Smooth muscle cell (in vitro differentiated cells): Measurements from ENCODE around the gene AKAP13. TPM values are rescaled to one million over a fixed set of nuclear protein-coding genes. Genes with fewer than 3 reads are reported as not detected.

Experiments
- DNase-seq: peaks from one replicate; lab custom pipeline; 2025; ENCODE audit not compliant: unreplicated experiment; lab: John Stamatoyannopoulos, UW
- H2AFZ ChIP-seq: fragments of 200-600 bp; sonication (generic); 2 replicates; pipeline ENCODE4 v1.6.0; 2016; ENCODE audit warnings: antibody characterized with exemption, low read depth, mild to moderate bottlenecking
- H3F3A ChIP-seq: fragments of 200-600 bp; sonication (generic); 2 replicates; pipeline ENCODE4 v1.6.0; 2017; ENCODE audit warnings: antibody characterized with exemption, low read depth
- H3K27ac ChIP-seq: fragments of 200-600 bp; sonication (generic); 2 replicates; pipeline ENCODE4 v1.5.1; 2016; ENCODE audit warnings: low read depth, mild to moderate bottlenecking
- H3K27me3 ChIP-seq: fragments of 200-600 bp; sonication (generic); 2 replicates; pipeline ENCODE4 v1.6.1; 2016; ENCODE audit warnings: low read depth, mild to moderate bottlenecking
- H3K36me3 ChIP-seq: fragments of 200-600 bp; sonication (generic); 2 replicates; pipeline ENCODE4 v1.5.1; 2016; ENCODE audit warnings: low read depth
- H3K4me1 ChIP-seq: fragments of 200-600 bp; sonication (generic); 2 replicates; pipeline ENCODE4 v1.5.1; 2016; ENCODE audit warnings: low read depth
- H3K4me2 ChIP-seq: fragments of 200-600 bp; sonication (generic); 2 replicates; pipeline ENCODE4 v1.6.0; 2016; ENCODE audit warnings: mild to moderate bottlenecking
- H3K4me3 ChIP-seq: fragments of 200-600 bp; sonication (generic); 2 replicates; pipeline ENCODE4 v1.5.1; 2016; ENCODE audit warnings: mild to moderate bottlenecking
- H3K79me2 ChIP-seq: fragments of 200-600 bp; sonication (generic); 2 replicates; pipeline ENCODE4 v1.6.0; 2016; ENCODE audit warnings: low read depth, mild to moderate bottlenecking
- H3K9ac ChIP-seq: fragments of 200-600 bp; sonication (generic); 2 replicates; pipeline ENCODE4 v1.6.0; 2016; ENCODE audit warnings: low read depth
- H3K9me3 ChIP-seq: fragments of 200-600 bp; sonication (generic); replicated peaks from 2 replicates; pipeline ENCODE4 v1.5.1; 2016; ENCODE audit warnings: low read depth
- H4K20me1 ChIP-seq: fragments of 200-600 bp; sonication (generic); 2 replicates; pipeline ENCODE4 v1.6.0; 2016; ENCODE audit warnings: low read depth
- CTCF ChIP-seq: fragments of 200-600 bp; sonication (generic); IDR thresholded peaks from 2 replicates; pipeline ENCODE4 v1.5.1; 2017; ENCODE audit warnings: borderline replicate concordance, mild to moderate bottlenecking, antibody characterized with exemption; ENCODE audit not compliant: insufficient read depth, poor library complexity, severe bottlenecking
- WGBS: methylation state at CpG from one replicate; pipeline ENCODE4 v1.1.7; 2016; ENCODE audit warnings: low lambda C conversion rate; 5-methylcytosine and 5-hydroxymethylcytosine counted together
- polyA plus RNA-seq: library from polyadenylated mRNA; unstranded; fragments of >200 nt; fragmentation: Nextera tagmentation; extraction: Ambion mirVana; gene quantifications from 2 replicates; pipeline ENCODE4 v1.2.1, GENCODE V29; 2016
- total RNA-seq: library from RNA; depleted of rRNA; stranded (reverse); fragments of >200 nt; gene quantifications from 2 replicates; pipeline ENCODE4 v1.2.3, GENCODE V29; 2014

The AKAP13 gene
- total and polyA plus RNA-seq, 2 experiments from 2014 or later, result 43.3 to 63.5 TPM

DNA sequence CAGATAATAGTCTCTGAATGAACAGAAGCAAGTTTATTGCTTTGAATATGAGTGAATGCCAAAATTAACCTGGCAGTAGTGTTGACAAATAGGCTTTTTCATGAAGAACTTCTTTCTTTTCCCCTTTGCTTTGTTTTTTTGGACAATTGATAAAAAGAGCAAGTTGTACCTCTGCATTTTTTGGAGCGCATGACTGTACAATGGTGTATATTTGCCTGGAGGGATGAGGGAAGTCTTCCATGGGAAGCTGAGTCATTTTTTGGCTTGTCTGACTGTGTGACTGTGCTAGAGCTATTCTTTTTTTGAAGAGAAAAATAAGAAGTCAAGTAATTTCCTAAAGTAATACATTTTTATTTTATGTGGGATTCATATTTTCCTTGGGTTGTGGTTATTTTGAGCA, 227.4 kb downstream of the AKAP13 start:
- peaks cover 22% of the 10 kb centered on the region for H3F3A ChIP-seq
- H3K4me1 ChIP-seq, result peaks cover 12% of the 10 kb centered on the region
- H3K4me2 ChIP-seq, result peak overlapping the region; percentile 66
- no peak overlapping the region for H3K4me3 ChIP-seq
- H2AFZ ChIP-seq, result no peak overlapping the region
- peaks cover 9% of the 10 kb centered on the region for H3K79me2 ChIP-seq
- H3K27ac ChIP-seq, result peak overlapping the region; percentile 92
- no peak for TF ChIP-seq CTCF
- no peaks in the 10 kb centered on the region for H4K20me1 ChIP-seq
- no peak for DNase-seq
- 35% methylated on average over 1 of the region's 1 CpG for WGBS
- peak overlapping the region; percentile 30 for H3K9ac ChIP-seq
- H3K36me3 ChIP-seq, result no peaks in the 10 kb centered on the region
- no peaks in the 10 kb centered on the region for H3K9me3 ChIP-seq
- H3K27me3 ChIP-seq, result no peaks in the 10 kb centered on the region

GRCh38 chr15:85609492-85609891, 229.1 kb downstream of the AKAP13 start:
- H3K27ac ChIP-seq, result peak overlapping the region; percentile 92
- no peaks in the 10 kb centered on the region for H3K9me3 ChIP-seq
- H4K20me1 ChIP-seq, result no peaks in the 10 kb centered on the region
- H3K4me3 ChIP-seq, result no peak overlapping the region
- peaks cover 23% of the 10 kb centered on the region for H3F3A ChIP-seq
- no peak overlapping the region for H2AFZ ChIP-seq
- TF ChIP-seq CTCF, result no peak
- peaks cover 12% of the 10 kb centered on the region for H3K4me1 ChIP-seq
- WGBS, result 87% methylated on average over 3 of the region's 3 CpGs
- H3K4me2 ChIP-seq, result no peak overlapping the region
- no peaks in the 10 kb centered on the region for H3K27me3 ChIP-seq
- H3K36me3 ChIP-seq, result no peaks in the 10 kb centered on the region
- no peak for DNase-seq
- no peak overlapping the region for H3K9ac ChIP-seq
- H3K79me2 ChIP-seq, result peaks cover 15% of the 10 kb centered on the region

- no peaks in the 10 kb centered on the region for H3K36me3 ChIP-seq
- no peak for DNase-seq
- H3K27me3 ChIP-seq, result no peaks in the 10 kb centered on the region
- no peaks in the 10 kb centered on the region for H3K9me3 ChIP-seq
- TF ChIP-seq CTCF, result no peak
- no peak overlapping the region for H2AFZ ChIP-seq
- no peak overlapping the region for H3K9ac ChIP-seq
- H3K79me2 ChIP-seq, result peaks cover 20% of the 10 kb centered on the region
- no peaks in the 10 kb centered on the region for H4K20me1 ChIP-seq
- peak overlapping the region; percentile 38 for H3K27ac ChIP-seq
- H3K4me3 ChIP-seq, result no peak overlapping the region
- peaks cover 14% of the 10 kb centered on the region for H3K4me1 ChIP-seq
- no peak overlapping the region for H3K4me2 ChIP-seq
- H3F3A ChIP-seq, result peaks cover 28% of the 10 kb centered on the region
- 88% methylated on average over 7 of the region's 7 CpGs for WGBS
These were observed 231.0 kb downstream of the AKAP13 start for GRCh38 chr15:85611361-85611760.

- no peak for DNase-seq
- WGBS, result 75% methylated on average over 5 of the region's 5 CpGs
- no peak overlapping the region for H3K9ac ChIP-seq
- H3K27ac ChIP-seq, result peak overlapping the region; percentile 97
- H3K9me3 ChIP-seq, result no peaks in the 10 kb centered on the region
- H3K36me3 ChIP-seq, result no peaks in the 10 kb centered on the region
- H3F3A ChIP-seq, result peaks cover 26% of the 10 kb centered on the region
- H3K4me2 ChIP-seq, result no peak overlapping the region
- peaks cover 28% of the 10 kb centered on the region for H3K4me1 ChIP-seq
- no peaks in the 10 kb centered on the region for H3K27me3 ChIP-seq
- no peak overlapping the region for H2AFZ ChIP-seq
- no peak overlapping the region for H3K4me3 ChIP-seq
- no peaks in the 10 kb centered on the region for H4K20me1 ChIP-seq
- peaks cover 28% of the 10 kb centered on the region for H3K79me2 ChIP-seq
- TF ChIP-seq CTCF, result no peak
These were observed 233.7 kb downstream of the AKAP13 start for GRCh38 chr15:85614059-85614458.
